ENCODE results near the gene SORBS2.

Gene SORBS2

DNA sequence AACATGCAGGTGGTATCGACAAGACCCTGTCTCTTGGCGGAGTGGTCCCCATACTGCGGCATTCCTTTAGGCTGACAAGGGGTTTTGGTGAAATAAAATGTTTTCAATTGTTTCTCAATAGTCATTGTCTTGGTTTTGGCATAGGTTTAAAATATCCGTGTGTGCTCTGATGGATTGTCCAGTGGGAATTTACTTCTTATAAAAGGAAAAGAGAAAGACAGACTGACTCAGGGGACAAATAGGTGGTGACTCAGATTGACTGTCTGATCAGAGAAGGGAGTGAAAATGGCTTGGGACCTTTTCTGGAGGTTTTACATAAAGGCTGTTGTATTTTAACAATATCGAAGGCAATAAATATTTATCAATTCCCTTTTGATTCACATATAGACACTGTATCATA is 129.8 kb downstream of the SORBS2 start:
- no peak overlapping the region for H3K4me3 ChIP-seq (ENCODE audit: control insufficient read depth, low read depth, low read length)
- DNase-seq (ENCODE audit: low read depth): peak; percentile 69
- TF ChIP-seq CTCF (conservative IDR thresholded peaks at IDR 0.05; ENCODE audit: control insufficient read depth, insufficient read depth, low read depth, low read length): no peak

DNA sequence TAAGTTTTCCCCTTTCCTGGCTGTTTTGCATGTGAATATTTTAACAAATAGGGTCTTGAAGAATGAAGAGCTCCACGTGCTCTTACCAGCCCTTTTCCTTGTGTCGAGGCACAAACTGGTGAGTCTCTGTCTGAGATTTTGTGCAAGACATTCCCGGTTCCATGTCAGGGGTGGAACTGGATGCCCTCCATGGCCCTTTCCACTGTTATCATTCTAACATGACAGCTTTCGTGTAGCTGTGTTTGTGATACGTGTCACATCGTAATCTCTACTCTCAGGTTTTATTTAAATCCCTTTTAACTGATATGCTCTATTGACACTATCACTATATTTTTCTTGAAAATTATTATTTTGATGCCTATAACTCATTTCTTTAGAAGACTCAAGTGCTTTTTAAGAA is 130.4 kb downstream of the SORBS2 start:
- no peak overlapping the region for H3K4me3 ChIP-seq (ENCODE audit: control insufficient read depth, low read depth, low read length)
- TF ChIP-seq CTCF (conservative IDR thresholded peaks at IDR 0.05; ENCODE audit: control insufficient read depth, insufficient read depth, low read depth, low read length): no peak
- no peak for DNase-seq (ENCODE audit: low read depth)

GRCh38 chr4:185680617-185681016 is 131.4 kb downstream of the SORBS2 start:
- TF ChIP-seq CTCF (conservative IDR thresholded peaks at IDR 0.05; ENCODE audit: control insufficient read depth, insufficient read depth, low read depth, low read length): no peak
- no peak for DNase-seq (ENCODE audit: low read depth)
- no peak overlapping the region for H3K4me3 ChIP-seq (ENCODE audit: control insufficient read depth, low read depth, low read length)

- no peak for TF ChIP-seq CTCF (conservative IDR thresholded peaks at IDR 0.05; ENCODE audit: control insufficient read depth, insufficient read depth, low read depth, low read length)
- DNase-seq (ENCODE audit: low read depth): no peak
- H3K4me3 ChIP-seq (ENCODE audit: control insufficient read depth, low read depth, low read length): no peak overlapping the region
Observed at GRCh38 chr4:185679523-185679922, 132.5 kb downstream of the SORBS2 start.

- TF ChIP-seq CTCF (conservative IDR thresholded peaks at IDR 0.05; ENCODE audit: control insufficient read depth, insufficient read depth, low read depth, low read length): no peak
- no peak overlapping the region for H3K4me3 ChIP-seq (ENCODE audit: control insufficient read depth, low read depth, low read length)
- no peak for DNase-seq (ENCODE audit: low read depth)
Observed at GRCh38 chr4:185677637-185678314, 134.2 kb downstream of the SORBS2 start.

- H3K4me3 ChIP-seq (ENCODE audit: control insufficient read depth, low read depth, low read length): no peak overlapping the region
- DNase-seq (ENCODE audit: low read depth): no peak
- no peak for TF ChIP-seq CTCF (conservative IDR thresholded peaks at IDR 0.05; ENCODE audit: control insufficient read depth, insufficient read depth, low read depth, low read length)
Observed at GRCh38 chr4:185672618-185673017, 139.4 kb downstream of the SORBS2 start.

- DNase-seq (ENCODE audit: low read depth): no peak
- no peak for TF ChIP-seq CTCF (conservative IDR thresholded peaks at IDR 0.05; ENCODE audit: control insufficient read depth, insufficient read depth, low read depth, low read length)
- H3K4me3 ChIP-seq (ENCODE audit: control insufficient read depth, low read depth, low read length): no peak overlapping the region
Observed at GRCh38 chr4:185672151-185672550, 139.8 kb downstream of the SORBS2 start.

Data from fibroblast of mammary gland (primary cell).